ENCODE data around the gene CD9.
"Not testable (repeated sequence)": the region's sequence is repeated elsewhere in the genome, so short reads cannot be mapped to it uniquely, and the experiment has no call there.

The CD9 gene

GRCh38 chr12:6205144-6205539 lies 4.9 kb downstream of the CD9 start:
- Histone ChIP-seq H3K27me3 (ENCODE audit: control insufficient read depth, insufficient read depth, low read length) (no peaks in the 10 kb centered on the region), H3K9me3 (ENCODE audit: control insufficient read depth, insufficient read depth, low read length) (no peaks in the 10 kb centered on the region), H3K4me3 (ENCODE audit: low read depth, low read length) (no peak overlapping the region), H3K9ac (ENCODE audit: low read depth, low read length) (no peak overlapping the region), H3K36me3 (ENCODE audit: control insufficient read depth, insufficient read depth, low read length) (peaks cover 3% of the 10 kb centered on the region), H3K4me1 (ENCODE audit: control insufficient read depth, insufficient read depth, low read length) (peaks cover 25% of the 10 kb centered on the region)

GRCh38 chr12:6205761-6206160 lies 5.6 kb downstream of the CD9 start:
- H3K9me3 ChIP-seq (ENCODE audit: control insufficient read depth, insufficient read depth, low read length): no peaks in the 10 kb centered on the region
- H3K4me3 ChIP-seq (ENCODE audit: low read depth, low read length): no peak overlapping the region
- peaks cover 3% of the 10 kb centered on the region for H3K36me3 ChIP-seq (ENCODE audit: control insufficient read depth, insufficient read depth, low read length)
- H3K4me1 ChIP-seq (ENCODE audit: control insufficient read depth, insufficient read depth, low read length): peaks cover 25% of the 10 kb centered on the region
- H3K9ac ChIP-seq (ENCODE audit: low read depth, low read length): peak overlapping the region; percentile 12
- H3K27me3 ChIP-seq (ENCODE audit: control insufficient read depth, insufficient read depth, low read length): no peaks in the 10 kb centered on the region

- Histone ChIP-seq H3K9ac (ENCODE audit: low read depth, low read length) (no peak overlapping the region), H3K4me1 (ENCODE audit: control insufficient read depth, insufficient read depth, low read length) (peaks cover 25% of the 10 kb centered on the region), H3K9me3 (ENCODE audit: control insufficient read depth, insufficient read depth, low read length) (no peaks in the 10 kb centered on the region), H3K36me3 (ENCODE audit: control insufficient read depth, insufficient read depth, low read length) (peaks cover 3% of the 10 kb centered on the region), H3K4me3 (ENCODE audit: low read depth, low read length) (no peak overlapping the region), H3K27me3 (ENCODE audit: control insufficient read depth, insufficient read depth, low read length) (no peaks in the 10 kb centered on the region)
These were observed 6.1 kb downstream of the CD9 start for GRCh38 chr12:6206327-6206726.

GRCh38 chr12:6207259-6207925 lies 7.2 kb downstream of the CD9 start:
- H3K4me1 ChIP-seq (ENCODE audit: control insufficient read depth, insufficient read depth, low read length): peaks cover 29% of the 10 kb centered on the region
- H3K27me3 ChIP-seq (ENCODE audit: control insufficient read depth, insufficient read depth, low read length): no peaks in the 10 kb centered on the region
- H3K36me3 ChIP-seq (ENCODE audit: control insufficient read depth, insufficient read depth, low read length): peaks cover 14% of the 10 kb centered on the region
- no peak overlapping the region for H3K9ac ChIP-seq (ENCODE audit: low read depth, low read length)
- H3K9me3 ChIP-seq (ENCODE audit: control insufficient read depth, insufficient read depth, low read length): no peaks in the 10 kb centered on the region
- H3K4me3 ChIP-seq (ENCODE audit: low read depth, low read length): no peak overlapping the region

- peaks cover 30% of the 10 kb centered on the region for H3K4me1 ChIP-seq (ENCODE audit: control insufficient read depth, insufficient read depth, low read length)
- H3K9ac ChIP-seq (ENCODE audit: low read depth, low read length): no peak overlapping the region
- H3K4me3 ChIP-seq (ENCODE audit: low read depth, low read length): no peak overlapping the region
- H3K27me3 ChIP-seq (ENCODE audit: control insufficient read depth, insufficient read depth, low read length): no peaks in the 10 kb centered on the region
- H3K36me3 ChIP-seq (ENCODE audit: control insufficient read depth, insufficient read depth, low read length): peaks cover 14% of the 10 kb centered on the region
- H3K9me3 ChIP-seq (ENCODE audit: control insufficient read depth, insufficient read depth, low read length): no peaks in the 10 kb centered on the region
These were observed 7.9 kb downstream of the CD9 start for GRCh38 chr12:6208130-6208529.

GRCh38 chr12:6209428-6209827 lies 9.2 kb downstream of the CD9 start:
- H3K9me3 ChIP-seq (ENCODE audit: control insufficient read depth, insufficient read depth, low read length); H3K9ac ChIP-seq (ENCODE audit: low read depth, low read length); H3K27me3 ChIP-seq (ENCODE audit: control insufficient read depth, insufficient read depth, low read length); H3K4me3 ChIP-seq (ENCODE audit: low read depth, low read length): not testable (repeated sequence)
- Histone ChIP-seq H3K4me1 (ENCODE audit: control insufficient read depth, insufficient read depth, low read length) (peaks cover 38% of the 10 kb centered on the region), H3K36me3 (ENCODE audit: control insufficient read depth, insufficient read depth, low read length) (peaks cover 14% of the 10 kb centered on the region)

GRCh38 chr12:6211421-6211869 lies 11.2 kb downstream of the CD9 start:
- Histone ChIP-seq H3K36me3 (ENCODE audit: control insufficient read depth, insufficient read depth, low read length) (peaks cover 14% of the 10 kb centered on the region), H3K27me3 (ENCODE audit: control insufficient read depth, insufficient read depth, low read length) (no peaks in the 10 kb centered on the region), H3K4me1 (ENCODE audit: control insufficient read depth, insufficient read depth, low read length) (peaks cover 42% of the 10 kb centered on the region), H3K9ac (ENCODE audit: low read depth, low read length) (no peak overlapping the region), H3K4me3 (ENCODE audit: low read depth, low read length) (no peak overlapping the region), H3K9me3 (ENCODE audit: control insufficient read depth, insufficient read depth, low read length) (no peaks in the 10 kb centered on the region)

- H3K27me3 ChIP-seq (ENCODE audit: control insufficient read depth, insufficient read depth, low read length): no peaks in the 10 kb centered on the region
- no peak overlapping the region for H3K9ac ChIP-seq (ENCODE audit: low read depth, low read length)
- H3K4me1 ChIP-seq (ENCODE audit: control insufficient read depth, insufficient read depth, low read length): peaks cover 44% of the 10 kb centered on the region
- H3K36me3 ChIP-seq (ENCODE audit: control insufficient read depth, insufficient read depth, low read length): peaks cover 14% of the 10 kb centered on the region
- H3K9me3 ChIP-seq (ENCODE audit: control insufficient read depth, insufficient read depth, low read length): no peaks in the 10 kb centered on the region
- no peak overlapping the region for H3K4me3 ChIP-seq (ENCODE audit: low read depth, low read length)
These were observed 11.9 kb downstream of the CD9 start for GRCh38 chr12:6212086-6212485.

- Histone ChIP-seq H3K27me3 (ENCODE audit: control insufficient read depth, insufficient read depth, low read length) (no peaks in the 10 kb centered on the region), H3K9ac (ENCODE audit: low read depth, low read length) (peak overlapping the region; percentile 16), H3K36me3 (ENCODE audit: control insufficient read depth, insufficient read depth, low read length) (peaks cover 12% of the 10 kb centered on the region), H3K4me1 (ENCODE audit: control insufficient read depth, insufficient read depth, low read length) (peaks cover 42% of the 10 kb centered on the region), H3K4me3 (ENCODE audit: low read depth, low read length) (no peak overlapping the region), H3K9me3 (ENCODE audit: control insufficient read depth, insufficient read depth, low read length) (no peaks in the 10 kb centered on the region)
These were observed 13.8 kb downstream of the CD9 start for GRCh38 chr12:6213969-6214368.

GRCh38 chr12:6214633-6215032 lies 14.4 kb downstream of the CD9 start:
- peaks cover 12% of the 10 kb centered on the region for H3K36me3 ChIP-seq (ENCODE audit: control insufficient read depth, insufficient read depth, low read length)
- no peaks in the 10 kb centered on the region for H3K27me3 ChIP-seq (ENCODE audit: control insufficient read depth, insufficient read depth, low read length)
- H3K4me1 ChIP-seq (ENCODE audit: control insufficient read depth, insufficient read depth, low read length): peaks cover 42% of the 10 kb centered on the region
- H3K4me3 ChIP-seq (ENCODE audit: low read depth, low read length): peak overlapping the region; percentile 20
- no peaks in the 10 kb centered on the region for H3K9me3 ChIP-seq (ENCODE audit: control insufficient read depth, insufficient read depth, low read length)
- peak overlapping the region; percentile 75 for H3K9ac ChIP-seq (ENCODE audit: low read depth, low read length)

- peak overlapping the region; percentile 20 for H3K4me3 ChIP-seq (ENCODE audit: low read depth, low read length)
- H3K27me3 ChIP-seq (ENCODE audit: control insufficient read depth, insufficient read depth, low read length): no peaks in the 10 kb centered on the region
These were observed 15.1 kb downstream of the CD9 start for GRCh38 chr12:6215120-6215807.

GRCh38 chr12:6215932-6216494 lies 15.8 kb downstream of the CD9 start:
- Histone ChIP-seq H3K9me3 (ENCODE audit: control insufficient read depth, insufficient read depth, low read length) (no peaks in the 10 kb centered on the region), H3K36me3 (ENCODE audit: control insufficient read depth, insufficient read depth, low read length) (peaks cover 12% of the 10 kb centered on the region), H3K4me1 (ENCODE audit: control insufficient read depth, insufficient read depth, low read length) (peaks cover 42% of the 10 kb centered on the region), H3K9ac (ENCODE audit: low read depth, low read length) (peak overlapping the region; percentile 75), H3K4me3 (ENCODE audit: low read depth, low read length) (no peak overlapping the region), H3K27me3 (ENCODE audit: control insufficient read depth, insufficient read depth, low read length) (no peaks in the 10 kb centered on the region)

More at GRCh38 chr12:6215120-6215807, 15.1 kb downstream of the CD9 start:
- Histone ChIP-seq H3K9me3 (ENCODE audit: control insufficient read depth, insufficient read depth, low read length) (no peaks in the 10 kb centered on the region), H3K9ac (ENCODE audit: low read depth, low read length) (peak overlapping the region; percentile 75), H3K4me1 (ENCODE audit: control insufficient read depth, insufficient read depth, low read length) (peaks cover 42% of the 10 kb centered on the region), H3K36me3 (ENCODE audit: control insufficient read depth, insufficient read depth, low read length) (peaks cover 12% of the 10 kb centered on the region)
